Adrenal gland (tissue), 5 donors: ENCODE data around the gene GRAMD1C.

Experiments
- POLR2A ChIP-seq, 2 donors: fragments of 450-650 bp; IDR thresholded peaks; one replicate each; pipeline ENCODE4 v1.6.1; 2017; ENCODE audit warnings: antibody characterized with exemption in 2 of 2, mild to moderate bottlenecking in 2 of 2, moderate library complexity in 1 of 2
- TF ChIP-seq, protein P1 (sequence below), 6 experiments: fragments of 450-650 bp in 4 of 6; fragments of 200-600 bp in 2 of 6; sonication (generic) in 1 of 6; IDR thresholded peaks; 1 replicate in 5 of 6; 2 replicates in 1 of 6; pipeline versions ENCODE4 v1.5.1 to v1.8.0; 2016 to 2021; ENCODE audit warnings: antibody characterized with exemption in 6 of 6, mild to moderate bottlenecking in 2 of 6, moderate library complexity in 1 of 6
- donor health status: DM: no; HTN: no; CAD: no.

DNA sequence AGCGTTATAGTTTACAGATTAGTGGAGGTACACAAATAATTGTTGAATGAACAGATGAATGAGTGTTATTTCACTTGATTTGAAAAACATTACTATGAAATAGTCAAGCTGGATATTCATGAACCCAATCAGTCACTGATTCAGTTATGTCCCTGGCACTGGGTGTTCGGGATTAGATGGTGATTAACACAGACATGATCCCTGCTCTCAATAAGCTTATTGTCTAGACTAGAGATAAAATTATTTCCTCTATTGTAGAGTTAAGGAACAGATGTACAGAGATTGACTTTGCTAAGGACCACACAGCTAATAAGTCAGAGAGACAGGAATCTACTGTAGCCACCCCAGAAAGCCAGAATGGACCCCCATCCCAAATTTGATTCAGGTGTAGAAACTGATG is 963 bp downstream of the GRAMD1C start:
- TF ChIP-seq, protein P1, sequence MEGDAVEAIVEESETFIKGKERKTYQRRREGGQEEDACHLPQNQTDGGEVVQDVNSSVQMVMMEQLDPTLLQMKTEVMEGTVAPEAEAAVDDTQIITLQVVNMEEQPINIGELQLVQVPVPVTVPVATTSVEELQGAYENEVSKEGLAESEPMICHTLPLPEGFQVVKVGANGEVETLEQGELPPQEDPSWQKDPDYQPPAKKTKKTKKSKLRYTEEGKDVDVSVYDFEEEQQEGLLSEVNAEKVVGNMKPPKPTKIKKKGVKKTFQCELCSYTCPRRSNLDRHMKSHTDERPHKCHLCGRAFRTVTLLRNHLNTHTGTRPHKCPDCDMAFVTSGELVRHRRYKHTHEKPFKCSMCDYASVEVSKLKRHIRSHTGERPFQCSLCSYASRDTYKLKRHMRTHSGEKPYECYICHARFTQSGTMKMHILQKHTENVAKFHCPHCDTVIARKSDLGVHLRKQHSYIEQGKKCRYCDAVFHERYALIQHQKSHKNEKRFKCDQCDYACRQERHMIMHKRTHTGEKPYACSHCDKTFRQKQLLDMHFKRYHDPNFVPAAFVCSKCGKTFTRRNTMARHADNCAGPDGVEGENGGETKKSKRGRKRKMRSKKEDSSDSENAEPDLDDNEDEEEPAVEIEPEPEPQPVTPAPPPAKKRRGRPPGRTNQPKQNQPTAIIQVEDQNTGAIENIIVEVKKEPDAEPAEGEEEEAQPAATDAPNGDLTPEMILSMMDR (IDR thresholded peaks at IDR 0.05) = no peak
- TF ChIP-seq POLR2A (IDR thresholded peaks at IDR 0.05) = no peak
